ENCODE results near the gene CCDC157. TPM values are rescaled to one million over a fixed set of nuclear protein-coding genes. Genes with fewer than 3 reads are reported as not detected.
A peak's percentile ranks its signal among the peaks of the same experiment; 100 is the strongest.

The CCDC157 gene
- total RNA-seq, 1 donor from 2014 or later = 1.7 TPM

GRCh38 chr22:30413745-30414524 lies 57.1 kb downstream of the CCDC157 start:
- no peak for DNase-seq (ENCODE audit: low spot score)

DNA sequence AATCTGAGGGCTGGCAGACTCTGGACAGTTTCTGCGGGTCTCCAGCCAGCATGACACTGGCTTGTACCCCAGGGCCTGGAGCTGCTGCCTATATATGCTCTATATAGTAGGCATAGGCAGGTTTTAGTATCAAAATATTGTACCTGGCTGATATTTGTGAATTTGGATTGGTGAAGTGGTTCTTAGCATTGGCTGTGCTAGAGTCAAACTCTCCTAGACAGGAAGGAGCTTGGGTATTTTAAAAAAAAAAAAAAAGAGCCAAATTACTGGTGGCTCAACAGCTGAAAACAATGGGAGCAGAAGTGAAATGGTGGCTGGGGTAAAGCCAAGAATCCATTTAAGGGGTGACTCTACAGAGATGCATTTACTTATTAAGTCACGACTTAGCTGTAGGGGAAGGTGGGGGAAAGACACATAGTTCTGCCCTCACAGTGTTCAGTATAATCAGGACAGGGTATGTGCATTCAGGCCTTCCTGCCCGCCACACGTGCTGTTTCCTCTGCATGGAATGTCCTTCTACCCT lies 57.8 kb downstream of the CCDC157 start:
- no peak for DNase-seq (ENCODE audit: low spot score)

DNA sequence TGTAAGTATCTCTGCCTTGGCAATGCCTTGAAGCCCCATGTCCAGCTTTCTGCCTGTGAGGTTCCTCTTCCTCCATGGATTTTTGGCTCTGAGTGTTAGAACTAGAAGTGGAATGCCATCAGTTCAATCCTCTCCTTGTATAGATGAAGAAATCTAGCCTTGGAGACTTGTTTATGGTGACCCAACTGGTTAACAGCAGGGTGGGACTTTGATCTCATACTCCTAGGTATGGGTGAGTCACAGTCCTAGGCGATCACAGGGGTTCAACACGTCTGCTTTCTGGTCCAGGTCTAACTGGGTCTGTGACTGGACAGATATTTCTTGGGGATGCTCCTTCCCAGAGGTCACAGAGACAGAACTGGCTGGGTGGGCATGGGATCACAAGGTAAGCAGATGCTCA lies 59.6 kb downstream of the CCDC157 start:
- DNase-seq (ENCODE audit: low spot score) = no peak

GRCh38 chr22:30416837-30417236 lies 60.0 kb downstream of the CCDC157 start:
- no peak for DNase-seq (ENCODE audit: low spot score)

DNA sequence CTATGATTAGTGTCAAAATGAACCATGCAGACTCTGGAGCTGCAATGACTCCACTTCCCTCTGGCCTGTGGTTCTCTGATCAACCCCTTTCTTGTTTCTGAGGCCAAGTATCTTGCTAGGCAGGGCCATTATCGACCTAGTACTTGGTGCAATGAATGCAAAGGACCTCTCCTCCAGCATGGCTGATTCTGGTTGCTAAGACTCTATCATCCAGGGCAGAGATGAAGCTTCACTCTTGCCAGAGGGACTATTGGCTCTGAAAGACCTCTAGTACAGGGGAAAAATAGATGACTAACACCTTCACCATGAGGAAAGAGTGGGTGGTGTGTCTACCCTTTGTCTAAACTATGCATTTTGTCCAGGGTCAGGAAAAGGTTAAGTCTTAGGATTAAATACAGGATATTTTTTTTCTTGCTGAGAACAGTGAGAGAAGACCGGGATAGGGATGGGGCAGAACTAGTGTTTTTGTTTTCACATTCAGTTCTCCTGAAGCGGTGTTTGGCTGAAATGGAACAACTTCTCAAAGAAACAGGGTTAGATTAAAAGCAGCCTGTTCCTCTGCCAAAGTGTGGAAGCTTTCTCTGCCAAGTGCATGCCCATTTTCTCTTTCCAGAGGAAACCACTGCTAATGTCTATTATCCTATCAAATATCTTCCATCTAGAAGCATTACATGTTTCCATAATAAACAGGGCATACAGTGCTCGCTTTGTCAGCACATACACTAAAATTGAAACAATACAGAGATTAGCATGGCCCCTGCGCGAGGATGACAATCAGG lies 63.7 kb downstream of the CCDC157 start:
- DNase-seq (ENCODE audit: low spot score) = no peak

DNA sequence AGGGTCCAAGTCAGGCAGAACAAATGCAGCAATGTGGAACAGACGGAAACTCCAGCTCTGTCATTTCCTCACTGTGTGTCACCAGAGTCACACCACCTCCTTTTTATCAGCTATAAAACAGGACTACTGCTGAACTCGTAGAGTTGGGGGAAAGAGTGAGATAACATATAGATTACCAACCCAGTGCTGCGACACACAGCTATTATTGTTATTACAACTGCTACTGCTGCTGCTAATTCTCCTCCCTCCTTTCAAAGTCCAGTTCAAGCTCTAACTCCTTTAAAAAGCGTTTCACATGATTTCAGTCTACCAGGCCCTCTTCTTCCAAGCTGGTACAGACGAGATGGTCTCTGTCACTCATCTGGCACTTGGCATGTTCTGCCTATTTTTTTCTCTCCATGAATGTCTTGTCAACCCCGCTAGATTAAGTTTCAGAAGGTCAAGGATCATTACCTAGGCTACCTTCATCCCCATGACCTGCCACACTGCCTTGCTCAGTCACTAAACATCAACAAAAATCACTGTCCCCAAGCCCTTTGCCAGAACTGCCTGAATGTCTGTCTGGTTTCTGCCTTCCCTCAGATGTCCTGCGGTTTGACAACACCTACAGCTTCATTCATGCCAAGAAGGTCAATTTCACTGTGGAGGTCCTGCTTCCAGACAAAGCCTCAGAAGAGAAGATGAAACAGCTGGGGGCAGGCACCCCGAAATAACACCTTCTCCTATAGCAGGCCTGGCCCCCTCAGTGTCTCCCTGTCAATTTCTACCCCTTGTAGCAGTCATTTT lies 65.1 kb downstream of the CCDC157 start:
- no peak for DNase-seq (ENCODE audit: low spot score)

- peak; percentile 72 for DNase-seq (ENCODE audit: low spot score)
Observed at GRCh38 chr22:30422481-30423300, 65.9 kb downstream of the CCDC157 start.

DNA sequence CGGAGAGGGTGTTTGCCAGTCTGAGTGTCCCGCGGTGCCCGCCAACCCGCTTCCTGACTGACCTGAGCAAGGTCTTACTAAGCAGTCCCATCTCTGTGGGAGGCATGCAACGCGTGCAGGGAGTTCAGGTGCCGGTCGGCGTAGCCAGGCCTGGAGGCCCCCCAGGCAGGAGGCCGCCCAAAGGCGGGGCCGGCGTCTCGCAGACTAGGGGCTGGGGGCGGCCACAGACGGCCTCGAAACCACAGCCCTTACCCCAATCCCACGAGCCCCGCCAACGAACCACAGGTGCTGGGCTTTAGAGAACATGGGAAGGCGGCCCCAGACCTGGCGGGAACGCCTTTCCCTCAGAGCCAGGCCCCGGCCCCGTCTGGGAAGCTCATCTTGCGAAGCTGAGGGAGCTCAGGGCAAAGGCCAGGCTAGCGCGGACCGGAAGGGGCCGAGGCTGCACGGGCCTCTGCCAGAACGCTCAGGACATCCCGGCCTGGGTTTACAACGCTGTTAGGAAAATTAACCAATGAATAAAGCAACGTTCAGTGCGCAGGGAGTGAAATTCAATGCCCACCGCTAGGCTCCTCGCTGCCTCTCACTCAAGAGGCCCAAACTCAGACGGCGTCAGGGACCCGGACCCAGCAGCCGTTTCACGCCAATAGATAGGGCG lies 66.6 kb downstream of the CCDC157 start:
- DNase-seq (ENCODE audit: low spot score) = no peak

DNA sequence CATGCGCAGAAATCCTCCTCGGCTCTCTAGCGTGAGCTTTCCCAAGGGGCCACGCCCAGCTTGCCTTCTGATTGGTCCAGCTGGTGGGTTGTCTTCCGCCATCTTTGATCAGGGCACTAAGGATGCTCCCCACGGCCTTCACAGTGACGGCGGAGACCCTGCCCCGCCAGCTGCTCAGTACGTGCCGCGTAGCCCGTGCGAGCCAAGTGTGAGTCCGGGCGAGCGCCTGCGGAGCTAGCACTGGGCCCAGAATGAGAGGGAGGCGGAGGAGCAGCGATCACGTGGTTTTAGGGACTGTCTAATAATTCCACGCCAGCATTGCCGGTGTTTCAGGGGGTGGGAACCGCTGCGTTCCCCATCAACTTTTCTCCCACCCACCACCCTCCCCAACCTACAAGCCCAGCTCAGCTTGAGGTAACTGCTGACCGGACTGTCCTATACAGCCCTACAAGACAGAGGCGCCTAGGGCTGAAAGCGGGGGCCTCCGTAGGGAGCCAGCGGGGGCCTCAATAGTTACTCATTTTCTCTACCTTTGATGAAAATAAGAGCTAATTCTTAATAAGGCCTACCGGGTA lies 67.2 kb downstream of the CCDC157 start:
- peak; percentile 100 for DNase-seq (ENCODE audit: low spot score)

- DNase-seq (ENCODE audit: low spot score) = no peak
Observed at GRCh38 chr22:30424534-30425326, 67.9 kb downstream of the CCDC157 start.

DNA sequence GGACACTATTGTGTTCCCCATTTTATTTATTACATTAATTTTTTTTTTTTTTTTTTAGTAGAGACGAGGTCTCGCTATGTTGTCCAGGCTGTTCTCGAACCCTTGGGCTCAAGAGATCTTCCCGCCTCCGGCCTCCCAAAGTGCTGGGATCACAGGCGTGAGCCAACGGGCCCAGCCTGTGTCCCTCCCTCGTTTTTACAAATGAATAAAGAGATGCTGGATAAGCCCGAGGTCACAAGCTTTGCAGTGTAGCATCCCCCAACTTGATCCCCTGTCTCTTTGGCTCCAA lies 68.5 kb downstream of the CCDC157 start:
- no peak for DNase-seq (ENCODE audit: low spot score)

- peak; percentile 76 for DNase-seq (ENCODE audit: low spot score)
Observed at GRCh38 chr22:30425616-30426387, 69.0 kb downstream of the CCDC157 start, which contains the start of gene MTFP1. Gene MTFP1 (plus strand): TSS chr22:30425768. CDS start chr22:30425880, 112 bp downstream.

Other genes with a start within 250 kb of the CCDC157 start
- gene LIF, start 110.2 kb upstream of the CCDC157 start, total RNA-seq (ENCODE audit: insufficient read depth, low replicate concordance) = 1.7 TPM
- gene OSM, start 90.2 kb upstream of the CCDC157 start, total RNA-seq (ENCODE audit: insufficient read depth, low replicate concordance) = 4.8 TPM
- gene CASTOR1, start 67.5 kb upstream of the CCDC157 start, total RNA-seq (ENCODE audit: insufficient read depth, low replicate concordance) = 9.1 TPM
- 40.0 TPM for gene TBC1D10A, start 30.1 kb upstream of the CCDC157 start, total RNA-seq (ENCODE audit: insufficient read depth, low replicate concordance)
- 27.7 TPM for gene SF3A1, start 113 bp upstream of the CCDC157 start, total RNA-seq (ENCODE audit: insufficient read depth, low replicate concordance)
- gene RNF215, start 30.4 kb downstream of the CCDC157 start, total RNA-seq (ENCODE audit: insufficient read depth, low replicate concordance) = 30.1 TPM
- gene SEC14L2, start 40.0 kb downstream of the CCDC157 start, total RNA-seq (ENCODE audit: insufficient read depth, low replicate concordance) = 0.48 TPM
- gene MTFP1, start 68.8 kb downstream of the CCDC157 start, total RNA-seq (ENCODE audit: insufficient read depth, low replicate concordance) = 7.9 TPM
- 2.9 TPM for gene SEC14L3, start 115.0 kb downstream of the CCDC157 start, total RNA-seq (ENCODE audit: insufficient read depth, low replicate concordance)
- gene SEC14L4, start 148.7 kb downstream of the CCDC157 start, total RNA-seq (ENCODE audit: insufficient read depth, low replicate concordance) = not detected
- 2.4 TPM for gene SEC14L6, start 189.7 kb downstream of the CCDC157 start, total RNA-seq (ENCODE audit: insufficient read depth, low replicate concordance)
- not detected for gene GAL3ST1, start 217.7 kb downstream of the CCDC157 start, total RNA-seq (ENCODE audit: insufficient read depth, low replicate concordance)
- 43.1 TPM for gene PES1, start 234.9 kb downstream of the CCDC157 start, total RNA-seq (ENCODE audit: insufficient read depth, low replicate concordance)

All from umbilical cord (tissue), 2 donors.